ENCODE results near the gene KLHDC2. TPM values are rescaled to one million over a fixed set of nuclear protein-coding genes. Genes with fewer than 3 reads are reported as not detected.
A peak's percentile ranks its signal among the peaks of the same experiment; 100 is the strongest.
"Not testable (repeated sequence)": the region's sequence is repeated elsewhere in the genome, so short reads cannot be mapped to it uniquely, and the experiment has no call there.

The KLHDC2 gene
- total RNA-seq, 2 donors from 2014 or later = 48.4 to 53.9 TPM

DNA sequence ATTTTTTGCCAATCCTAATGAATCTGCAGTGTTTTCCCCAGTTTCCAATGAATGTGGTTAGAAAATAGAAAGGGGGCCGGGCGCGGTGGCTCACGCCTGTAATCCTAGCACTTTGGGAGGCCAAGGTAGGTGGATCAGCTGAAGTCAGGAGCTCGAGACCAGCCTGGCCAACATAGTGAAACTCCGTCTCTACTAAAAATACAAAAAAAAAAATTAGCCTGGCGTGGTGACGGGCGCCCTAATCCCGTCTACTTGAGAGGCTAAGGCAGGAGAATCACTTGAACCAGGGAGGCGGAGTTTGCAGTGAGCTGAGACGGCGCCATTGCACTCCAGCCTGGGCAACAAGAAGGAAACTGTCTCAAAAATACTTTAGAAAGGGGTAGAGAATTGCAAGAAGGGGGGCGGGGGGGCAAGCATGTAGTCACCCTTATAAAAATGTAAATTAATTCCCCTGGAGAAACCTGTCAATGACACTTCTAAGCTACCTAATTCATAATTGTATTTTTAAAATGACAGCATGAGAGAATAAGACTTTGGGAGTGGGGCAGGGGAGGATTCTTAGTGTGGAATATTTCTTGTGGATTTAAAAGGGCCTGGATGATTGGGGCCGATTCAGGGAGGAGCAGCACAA lies 1.7 kb downstream of the KLHDC2 start:
- DNase-seq (ENCODE audit: low spot score) (no peak), ATAC-seq (ENCODE audit: insufficient number of reproducible peaks, low FRiP score, low read depth) (no peak)
- no peaks in the 10 kb centered on the region for H3K9me3 ChIP-seq
- H3K4me1 ChIP-seq (ENCODE audit: control insufficient read depth in 1 of 2, low read depth in 2 of 2) = peaks cover 17 to 31% of the 10 kb centered on the region in 2 donors
- H3K27ac ChIP-seq = peak overlapping the region; percentile 24 to 92
- H3K36me3 ChIP-seq = peaks cover 8% of the 10 kb centered on the region
- no peaks in the 10 kb centered on the region for H3K27me3 ChIP-seq (replicated peaks; ENCODE audit: insufficient read depth)
- TF ChIP-seq, protein P1, sequence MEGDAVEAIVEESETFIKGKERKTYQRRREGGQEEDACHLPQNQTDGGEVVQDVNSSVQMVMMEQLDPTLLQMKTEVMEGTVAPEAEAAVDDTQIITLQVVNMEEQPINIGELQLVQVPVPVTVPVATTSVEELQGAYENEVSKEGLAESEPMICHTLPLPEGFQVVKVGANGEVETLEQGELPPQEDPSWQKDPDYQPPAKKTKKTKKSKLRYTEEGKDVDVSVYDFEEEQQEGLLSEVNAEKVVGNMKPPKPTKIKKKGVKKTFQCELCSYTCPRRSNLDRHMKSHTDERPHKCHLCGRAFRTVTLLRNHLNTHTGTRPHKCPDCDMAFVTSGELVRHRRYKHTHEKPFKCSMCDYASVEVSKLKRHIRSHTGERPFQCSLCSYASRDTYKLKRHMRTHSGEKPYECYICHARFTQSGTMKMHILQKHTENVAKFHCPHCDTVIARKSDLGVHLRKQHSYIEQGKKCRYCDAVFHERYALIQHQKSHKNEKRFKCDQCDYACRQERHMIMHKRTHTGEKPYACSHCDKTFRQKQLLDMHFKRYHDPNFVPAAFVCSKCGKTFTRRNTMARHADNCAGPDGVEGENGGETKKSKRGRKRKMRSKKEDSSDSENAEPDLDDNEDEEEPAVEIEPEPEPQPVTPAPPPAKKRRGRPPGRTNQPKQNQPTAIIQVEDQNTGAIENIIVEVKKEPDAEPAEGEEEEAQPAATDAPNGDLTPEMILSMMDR (IDR thresholded peaks at IDR 0.05) = no peak
- H3K4me3 ChIP-seq = peak overlapping the region; percentile 79

DNA sequence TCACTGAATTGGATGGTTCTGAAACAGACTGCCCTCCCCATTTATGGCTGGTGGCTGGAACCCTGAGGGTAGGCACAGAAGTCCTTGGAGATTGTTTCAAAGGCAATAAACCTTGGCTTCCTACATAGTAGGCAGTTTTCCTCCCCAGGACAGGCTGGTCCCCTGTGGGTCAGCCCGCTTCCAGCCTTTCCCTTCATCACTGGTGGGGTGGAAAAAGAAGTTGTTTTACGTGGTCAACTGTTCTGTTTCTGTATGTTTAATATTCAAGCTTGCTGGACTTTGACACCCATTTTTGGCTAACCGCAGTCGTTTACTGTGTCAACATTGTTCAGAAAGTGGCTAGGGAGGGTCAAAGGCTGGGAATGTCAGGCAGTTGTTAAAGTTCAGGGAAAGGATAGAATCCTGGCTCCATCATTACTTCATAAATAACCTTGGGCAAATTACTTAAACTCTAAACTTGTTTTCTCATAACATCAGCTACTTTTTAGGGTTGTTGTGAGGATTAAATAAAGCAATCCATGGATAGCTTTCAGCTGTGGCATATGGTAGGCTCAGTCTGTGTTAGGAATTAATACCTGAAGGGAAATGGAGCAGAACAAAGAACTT lies 2.4 kb downstream of the KLHDC2 start:
- Histone ChIP-seq H3K4me1 (ENCODE audit: control insufficient read depth in 1 of 2, low read depth in 2 of 2) (peaks cover 17 to 31% of the 10 kb centered on the region in 2 donors), H3K36me3 (peaks cover 14% of the 10 kb centered on the region), H3K27ac (peak overlapping the region; percentile 24 to 34), H3K4me3 (peak overlapping the region; percentile 79), H3K9me3 (no peaks in the 10 kb centered on the region), H3K27me3 (replicated peaks; ENCODE audit: insufficient read depth) (no peaks in the 10 kb centered on the region)
- TF ChIP-seq, protein P1 (IDR thresholded peaks at IDR 0.05) = no peak
- DNase-seq (ENCODE audit: low spot score) = no peak
- ATAC-seq (ENCODE audit: insufficient number of reproducible peaks, low FRiP score, low read depth) = no peak

DNA sequence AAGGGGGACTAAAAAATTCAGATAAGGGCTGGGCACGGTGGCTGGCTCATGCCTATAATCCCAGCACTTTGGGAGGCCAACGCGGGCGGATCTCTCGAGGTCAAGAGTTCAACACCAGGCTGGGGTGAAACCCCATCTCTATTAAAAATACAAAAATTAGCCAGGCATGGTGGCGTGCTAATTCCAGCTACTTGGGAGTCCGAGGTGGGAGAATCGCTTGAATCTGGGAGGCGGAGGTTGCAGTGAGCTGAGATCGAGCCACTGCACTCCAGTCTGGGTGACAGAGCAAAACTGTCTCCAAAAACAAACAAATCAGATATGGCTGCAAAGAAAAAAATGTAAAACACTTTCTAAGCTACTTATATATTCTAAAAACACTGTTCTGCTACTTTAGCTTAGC lies 3.7 kb downstream of the KLHDC2 start:
- not testable (repeated sequence) for ATAC-seq (ENCODE audit: insufficient number of reproducible peaks, low FRiP score, low read depth); H3K27ac ChIP-seq; H3K4me3 ChIP-seq; H3K27me3 ChIP-seq (replicated peaks; ENCODE audit: insufficient read depth); DNase-seq (ENCODE audit: low spot score); H3K9me3 ChIP-seq
- Histone ChIP-seq H3K36me3 (peaks cover 18% of the 10 kb centered on the region), H3K4me1 (ENCODE audit: control insufficient read depth in 1 of 2, low read depth in 2 of 2) (peaks cover 17 to 30% of the 10 kb centered on the region in 2 donors)

DNA sequence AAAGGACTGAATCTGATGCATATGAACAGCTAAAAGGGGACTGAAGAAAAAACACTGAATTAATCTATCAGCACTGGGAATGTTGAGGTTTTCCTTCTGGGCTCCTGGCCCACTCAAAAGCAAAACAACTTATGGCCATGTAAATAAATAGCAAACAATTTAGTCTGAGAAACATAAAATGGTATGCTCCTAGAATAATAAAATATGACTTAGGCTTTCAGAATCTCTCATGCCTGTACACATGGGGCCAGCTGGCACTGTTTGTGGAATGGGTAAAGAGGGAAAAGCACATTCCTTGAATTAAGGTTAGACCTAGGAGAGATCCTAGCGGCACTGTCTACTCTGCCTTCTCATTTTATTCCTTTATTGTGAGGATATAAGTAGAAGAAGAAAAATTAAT lies 6.2 kb downstream of the KLHDC2 start:
- TF ChIP-seq, protein P1 (IDR thresholded peaks at IDR 0.05) = no peak
- H3K36me3 ChIP-seq = peaks cover 34% of the 10 kb centered on the region
- ATAC-seq (ENCODE audit: insufficient number of reproducible peaks, low FRiP score, low read depth) (no peak), DNase-seq (ENCODE audit: low spot score) (no peak)
- no peaks in the 10 kb centered on the region for H3K9me3 ChIP-seq
- H3K4me1 ChIP-seq (ENCODE audit: control insufficient read depth in 1 of 2, low read depth in 2 of 2) = peaks cover 12 to 23% of the 10 kb centered on the region in 2 donors
- H3K27ac ChIP-seq = no peak overlapping the region
- no peaks in the 10 kb centered on the region for H3K27me3 ChIP-seq (replicated peaks; ENCODE audit: insufficient read depth)
- H3K4me3 ChIP-seq = no peak overlapping the region

DNA sequence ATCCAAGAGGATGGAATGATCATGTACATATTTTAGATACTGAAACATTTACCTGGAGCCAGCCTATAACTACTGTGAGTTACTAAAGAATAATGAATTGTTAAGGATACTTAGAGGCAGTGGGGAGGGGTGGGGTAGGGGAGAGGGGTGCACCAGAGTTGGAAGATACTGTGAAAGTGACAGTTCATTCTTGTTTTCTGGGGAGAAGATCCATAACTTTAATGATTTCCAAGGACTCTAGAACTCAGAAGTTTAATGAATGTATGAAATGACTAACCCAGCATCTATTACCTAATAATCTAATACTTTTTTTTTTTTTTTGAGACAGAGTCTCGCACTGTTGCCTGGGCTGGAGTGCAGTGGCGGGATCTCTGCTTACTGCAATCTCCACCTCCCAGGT lies 10.5 kb downstream of the KLHDC2 start:
- TF ChIP-seq, protein P1 (IDR thresholded peaks at IDR 0.05) = no peak
- no peaks in the 10 kb centered on the region for H3K4me1 ChIP-seq (ENCODE audit: control insufficient read depth in 1 of 2, low read depth in 2 of 2)
- DNase-seq (ENCODE audit: low spot score) = no peak
- peaks cover 59% of the 10 kb centered on the region for H3K36me3 ChIP-seq
- H3K4me3 ChIP-seq = no peak overlapping the region
- no peak for ATAC-seq (ENCODE audit: insufficient number of reproducible peaks, low FRiP score, low read depth)
- no peaks in the 10 kb centered on the region for H3K9me3 ChIP-seq
- H3K27ac ChIP-seq = no peak overlapping the region
- H3K27me3 ChIP-seq (replicated peaks; ENCODE audit: insufficient read depth) = no peaks in the 10 kb centered on the region

DNA sequence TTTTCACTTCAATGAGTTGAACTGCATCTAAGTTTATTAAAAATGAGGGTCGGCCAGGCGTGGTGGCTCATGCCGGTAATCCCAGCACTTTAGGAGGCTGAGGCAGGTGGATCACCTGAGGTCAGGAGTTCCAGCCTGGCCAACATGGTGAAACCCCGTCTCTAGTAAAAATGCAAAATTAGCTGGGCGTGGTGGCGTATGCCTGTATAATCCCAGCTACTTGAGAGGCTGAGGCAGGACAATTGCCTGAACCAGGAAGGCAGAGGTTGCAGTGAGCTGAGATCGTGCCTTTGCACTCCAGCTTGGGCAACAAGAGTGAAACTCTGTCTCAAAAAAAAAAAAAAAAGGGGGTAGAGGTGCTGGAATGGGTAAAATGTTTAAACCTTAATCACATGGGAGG lies 13.1 kb downstream of the KLHDC2 start:
- peaks cover 71% of the 10 kb centered on the region for H3K36me3 ChIP-seq
- not testable (repeated sequence) for DNase-seq (ENCODE audit: low spot score); ATAC-seq (ENCODE audit: insufficient number of reproducible peaks, low FRiP score, low read depth); H3K4me3 ChIP-seq; H3K4me1 ChIP-seq (ENCODE audit: control insufficient read depth in 1 of 2, low read depth in 2 of 2); H3K9me3 ChIP-seq; H3K27me3 ChIP-seq (replicated peaks; ENCODE audit: insufficient read depth); H3K27ac ChIP-seq
